SK-N-SH (cell line): ENCODE results near the gene ZNF609. TPM values are rescaled to one million over a fixed set of nuclear protein-coding genes. Genes with fewer than 3 reads are reported as not detected.

ENCODE experiments used
- CTCF ChIA-PET: fragments of 300-600, 350-600 bp; formaldehyde crosslinking; extraction: SDS; loops from one replicate; lab custom pipeline; 2021; lab: Yijun Ruan, JAX
- POLR2A ChIA-PET: fragments of 350-600 bp; sonication (Branson Sonifier 250); formaldehyde crosslinking; extraction: SDS; loops from one replicate; lab custom pipeline; 2020; ENCODE audit warnings: antibody characterized with exemption, inconsistent platforms; lab: Yijun Ruan, JAX
- DNase-seq: peaks from one replicate; pipeline ENCODE4 v3.0.0; 2012
- H2AFZ ChIP-seq: fragments of 200-600 bp; sonication (generic); 2 replicates; pipeline ENCODE4 v1.8.1; 2016; ENCODE audit warnings: antibody characterized with exemption, mild to moderate bottlenecking, low read depth
- H3F3A ChIP-seq: fragments of 200-600 bp; sonication (generic); replicated peaks from 2 replicates; pipeline ENCODE3; 2016; ENCODE audit warnings: antibody characterized with exemption, mild to moderate bottlenecking; ENCODE audit not compliant: insufficient read depth
- H3K27ac ChIP-seq, 2 experiments: fragments of 200-500 bp in 1 of 2; fragments of 200-600 bp in 1 of 2; sonication (Bioruptor generic) in 1 of 2; sonication (generic), shearing (Covaris generic) in 1 of 2; 2 replicates each; pipeline versions ENCODE4 v1.5.1 to v1.6.1; 2014 to 2016; ENCODE audit warnings: low read depth in 2 of 2, inconsistent platforms in 1 of 2, low read length in 1 of 2, mild to moderate bottlenecking in 1 of 2, mixed read lengths in 1 of 2
- H3K27me3 ChIP-seq: fragments of 200-600 bp; sonication (generic), shearing (Covaris generic); 2 replicates; pipeline ENCODE4 v1.6.1; 2016; ENCODE audit warnings: mixed run types; ENCODE audit not compliant: insufficient read depth
- H3K36me3 ChIP-seq, 2 experiments: fragments of 200-500 bp in 1 of 2; fragments of 200-600 bp in 1 of 2; sonication (Bioruptor generic) in 1 of 2; sonication (generic) in 1 of 2; replicated peaks in 1 of 2; 2 replicates each; pipeline versions ENCODE3 to v1.5.1; 2014 to 2016; ENCODE audit warnings: low read length in 1 of 2, mild to moderate bottlenecking in 1 of 2; ENCODE audit not compliant: insufficient read depth in 2 of 2, control insufficient read depth in 1 of 2
- H3K4me1 ChIP-seq, 2 experiments: fragments of 200-500 bp in 1 of 2; fragments of 200-600 bp in 1 of 2; sonication (Bioruptor generic) in 1 of 2; sonication (generic), shearing (Covaris generic) in 1 of 2; 2 replicates each; pipeline versions ENCODE4 v1.5.1 to v1.6.1; 2014 to 2016; ENCODE audit warnings: low read depth in 1 of 2, low read length in 1 of 2, mixed run types in 1 of 2; ENCODE audit not compliant: insufficient read depth in 2 of 2, control insufficient read depth in 1 of 2
- H3K4me2 ChIP-seq: fragments of 200-600 bp; sonication (generic), shearing (Covaris generic); 2 replicates; pipeline ENCODE4 v1.6.1; 2017; ENCODE audit warnings: mixed run types
- H3K4me3 ChIP-seq, 2 experiments: fragments of 200-500 bp in 1 of 2; fragments of 200-600 bp in 1 of 2; sonication (Bioruptor generic) in 1 of 2; sonication (generic), shearing (Covaris generic) in 1 of 2; 2 replicates each; pipeline versions ENCODE4 v1.5.1 to v1.8.1; 2014 to 2016; ENCODE audit warnings: low read depth in 2 of 2, inconsistent platforms in 1 of 2, low read length in 1 of 2, mild to moderate bottlenecking in 1 of 2, mixed read lengths in 1 of 2, moderate library complexity in 1 of 2
- H3K79me2 ChIP-seq: fragments of 200-600 bp; sonication (generic); 2 replicates; pipeline ENCODE4 v1.8.1; 2017; ENCODE audit warnings: mild to moderate bottlenecking; ENCODE audit not compliant: insufficient read depth
- H3K9ac ChIP-seq: fragments of 200-600 bp; sonication (generic); 2 replicates; pipeline ENCODE4 v1.6.1; 2017; ENCODE audit warnings: mixed run types
- H3K9me2 ChIP-seq: fragments of 200-600 bp; sonication (generic); 2 replicates; pipeline ENCODE4 v1.6.1; 2017; ENCODE audit warnings: mixed run types
- H3K9me3 ChIP-seq: fragments of 200-600 bp; sonication (generic); 2 replicates; pipeline ENCODE4 v1.6.1; 2017; ENCODE audit warnings: mixed run types, mild to moderate bottlenecking, moderate library complexity
- H4K20me1 ChIP-seq: fragments of 200-600 bp; sonication (generic); 2 replicates; pipeline ENCODE4 v1.6.1; 2017; ENCODE audit warnings: mild to moderate bottlenecking, mixed run types; ENCODE audit not compliant: insufficient read depth
- CTCF ChIP-seq: fragments of 200-600 bp; sonication (generic); IDR thresholded peaks from 2 replicates; pipeline ENCODE4 v1.6.1; 2017; ENCODE audit warnings: antibody characterized with exemption, mild to moderate bottlenecking, moderate library complexity
- FOSL2 ChIP-seq: IDR thresholded peaks from 2 replicates; pipeline ENCODE4 v1.4.0; 2012; ENCODE audit warnings: low read depth, mild to moderate bottlenecking, moderate library complexity, borderline replicate concordance
- GATA2 ChIP-seq: sonication (generic); formaldehyde crosslinking; IDR thresholded peaks from 2 replicates; pipeline ENCODE4 v1.5.0; 2020; ENCODE audit warnings: mild to moderate bottlenecking, missing genetic modification reagents
- MAX ChIP-seq: IDR thresholded peaks from 2 replicates; pipeline ENCODE4 v1.4.0; 2012; ENCODE audit warnings: low read depth
- MEF2A ChIP-seq: IDR thresholded peaks from 2 replicates; pipeline ENCODE4 v1.4.0; 2012; ENCODE audit warnings: low read depth, borderline replicate concordance
- NRF1 ChIP-seq: IDR thresholded peaks from 2 replicates; pipeline ENCODE4 v1.6.1; 2012; ENCODE audit warnings: low read depth, mild to moderate bottlenecking, low read length
- RFX5 ChIP-seq: IDR thresholded peaks from 2 replicates; pipeline ENCODE4 v1.6.1; 2012; ENCODE audit warnings: mild to moderate bottlenecking, improper control_type of control experiment, low read length
- RXRA ChIP-seq: IDR thresholded peaks from 2 replicates; pipeline ENCODE4 v1.4.0; 2012; ENCODE audit warnings: low read depth, mild to moderate bottlenecking, borderline replicate concordance
- SIN3A ChIP-seq: IDR thresholded peaks from 2 replicates; pipeline ENCODE4 v1.6.1; 2012; ENCODE audit warnings: low read depth, mild to moderate bottlenecking, low read length, moderate library complexity, borderline replicate concordance
- TAF1 ChIP-seq: IDR thresholded peaks from 2 replicates; pipeline ENCODE4 v1.6.1; 2012; ENCODE audit warnings: low read depth, mild to moderate bottlenecking, low read length, moderate library complexity, borderline replicate concordance
- TCF12 ChIP-seq: IDR thresholded peaks from 2 replicates; pipeline ENCODE4 v1.4.0; 2012
- YY1 ChIP-seq: IDR thresholded peaks from 2 replicates; pipeline ENCODE4 v1.4.0; 2012; ENCODE audit warnings: low read depth, mild to moderate bottlenecking
- ZBTB33 ChIP-seq: IDR thresholded peaks from 2 replicates; pipeline ENCODE4 v1.4.0; 2012; ENCODE audit warnings: low read depth, borderline replicate concordance
- WGBS: methylation state at CpG from one replicate; pipeline ENCODE4 v1.1.6; 2017; ENCODE audit warnings: low lambda C conversion rate; 5-methylcytosine and 5-hydroxymethylcytosine counted together
- polyA plus RNA-seq, 3 experiments: library from polyadenylated mRNA; depleted of rRNA; stranded (reverse); fragments of >200 nt; gene quantifications; 2 replicates each; pipeline ENCODE4 v1.2.3, GENCODE V29; 2012
- TF ChIP-seq, protein P1 (sequence below): fragments of 150-350 bp; IDR thresholded peaks from 2 replicates; pipeline ENCODE4 v1.6.1; 2016; ENCODE audit warnings: mild to moderate bottlenecking, low read depth, low read length

The ZNF609 gene
- polyA plus RNA-seq, 1 of the 3 experiments (the other 2 are of a cell fraction): 12.6 TPM

GRCh38 chr15:64706011-64706911 lies 245.9 kb downstream of the ZNF609 start:
- no peak for TF ChIP-seq FOSL2
- no peak for TF ChIP-seq MAX
- no peak for TF ChIP-seq MEF2A
- no peak for TF ChIP-seq CTCF
- TF ChIP-seq, protein P1, sequence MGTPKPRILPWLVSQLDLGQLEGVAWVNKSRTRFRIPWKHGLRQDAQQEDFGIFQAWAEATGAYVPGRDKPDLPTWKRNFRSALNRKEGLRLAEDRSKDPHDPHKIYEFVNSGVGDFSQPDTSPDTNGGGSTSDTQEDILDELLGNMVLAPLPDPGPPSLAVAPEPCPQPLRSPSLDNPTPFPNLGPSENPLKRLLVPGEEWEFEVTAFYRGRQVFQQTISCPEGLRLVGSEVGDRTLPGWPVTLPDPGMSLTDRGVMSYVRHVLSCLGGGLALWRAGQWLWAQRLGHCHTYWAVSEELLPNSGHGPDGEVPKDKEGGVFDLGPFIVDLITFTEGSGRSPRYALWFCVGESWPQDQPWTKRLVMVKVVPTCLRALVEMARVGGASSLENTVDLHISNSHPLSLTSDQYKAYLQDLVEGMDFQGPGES: no peak
- TF ChIP-seq SIN3A: no peak
- TF ChIP-seq ZBTB33: no peak
- no peak for TF ChIP-seq TCF12
- TF ChIP-seq GATA2 (CRISPR knock-in tag): no peak
- no peak for TF ChIP-seq TAF1
- TF ChIP-seq RFX5: no peak
- no peak for TF ChIP-seq RXRA
- no peak for TF ChIP-seq NRF1
- TF ChIP-seq YY1: no peak
- H3K27ac ChIP-seq: no peak overlapping the region
- peaks cover 17% of the 10 kb centered on the region for H3K79me2 ChIP-seq
- no peak for DNase-seq
- H3K9me2 ChIP-seq: no peaks in the 10 kb centered on the region
- no peak overlapping the region for H3K4me3 ChIP-seq
- ChIA-PET CTCF (interaction anchor here (1.1 to 4.2 kb wide), 3 partner anchors 14 to 22 kb away, joined by 5 to 21 read pairs (median 7); no protein-coding TSS in a partner anchor), POLR2A (no interaction called here)
- peaks cover 5 to 16% of the 10 kb centered on the region in 2 experiments; a peak in 3 of 4 replicates for H3K4me1 ChIP-seq
- no peaks in the 10 kb centered on the region for H3K9me3 ChIP-seq
- no peaks in the 10 kb centered on the region for H3F3A ChIP-seq
- no peak overlapping the region for H2AFZ ChIP-seq
- no peaks in the 10 kb centered on the region for H3K27me3 ChIP-seq
- peaks cover 0 to 3% of the 10 kb centered on the region in 2 experiments for H3K36me3 ChIP-seq
- no peak overlapping the region for H3K9ac ChIP-seq
- no peak overlapping the region for H3K4me2 ChIP-seq
- 88% methylated on average over 10 of the region's 10 CpGs for WGBS
- peaks cover 9% of the 10 kb centered on the region for H4K20me1 ChIP-seq
